HG02642 (cell line): Measurements from ENCODE around the gene RAB7A.
"Not testable (repeated sequence)": the region's sequence is repeated elsewhere in the genome, so short reads cannot be mapped to it uniquely, and the experiment has no call there.

Experiments
- ATAC-seq: cut with Tn5 transposase; IDR thresholded peaks from one replicate; pipeline ENCODE4 v1.9.1; 2021; ENCODE audit warnings: mild to moderate bottlenecking; ENCODE audit not compliant: unreplicated experiment, poor library complexity

Gene RAB7A

DNA sequence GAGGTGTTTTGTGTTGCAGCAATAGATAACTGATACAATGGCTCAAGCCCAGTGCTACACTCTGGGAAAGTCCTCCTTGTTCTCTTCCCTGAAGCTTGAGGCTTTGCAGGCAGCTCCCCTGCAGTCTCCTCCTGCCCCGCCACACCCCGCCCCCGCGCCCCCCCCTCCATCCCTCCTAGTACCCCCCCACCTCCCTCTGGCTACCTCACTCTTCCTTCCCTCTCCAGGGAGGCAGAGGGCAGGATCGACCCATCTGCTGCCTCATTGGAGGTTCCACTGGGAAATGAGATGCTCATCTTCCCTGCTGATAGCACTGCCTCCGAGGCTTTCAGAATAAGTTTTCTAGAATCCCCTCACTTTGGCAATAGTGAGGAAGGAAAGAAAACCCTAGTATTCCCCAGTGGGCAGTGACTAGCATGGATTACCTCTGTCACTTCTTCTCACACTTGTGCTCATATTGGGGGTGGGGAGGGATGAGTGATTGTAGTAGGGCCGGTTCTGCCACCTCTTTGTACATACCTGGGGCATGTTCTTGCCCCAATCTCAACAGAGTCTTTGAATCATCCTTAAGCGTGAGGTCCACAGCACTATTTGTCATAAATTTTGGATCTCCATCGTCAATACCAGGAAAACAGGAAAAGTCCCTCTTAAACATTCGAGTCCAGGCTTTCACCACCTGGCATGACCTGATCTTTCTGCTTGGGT is 16.3 kb upstream of the RAB7A start:
- ATAC-seq, result no peak

DNA sequence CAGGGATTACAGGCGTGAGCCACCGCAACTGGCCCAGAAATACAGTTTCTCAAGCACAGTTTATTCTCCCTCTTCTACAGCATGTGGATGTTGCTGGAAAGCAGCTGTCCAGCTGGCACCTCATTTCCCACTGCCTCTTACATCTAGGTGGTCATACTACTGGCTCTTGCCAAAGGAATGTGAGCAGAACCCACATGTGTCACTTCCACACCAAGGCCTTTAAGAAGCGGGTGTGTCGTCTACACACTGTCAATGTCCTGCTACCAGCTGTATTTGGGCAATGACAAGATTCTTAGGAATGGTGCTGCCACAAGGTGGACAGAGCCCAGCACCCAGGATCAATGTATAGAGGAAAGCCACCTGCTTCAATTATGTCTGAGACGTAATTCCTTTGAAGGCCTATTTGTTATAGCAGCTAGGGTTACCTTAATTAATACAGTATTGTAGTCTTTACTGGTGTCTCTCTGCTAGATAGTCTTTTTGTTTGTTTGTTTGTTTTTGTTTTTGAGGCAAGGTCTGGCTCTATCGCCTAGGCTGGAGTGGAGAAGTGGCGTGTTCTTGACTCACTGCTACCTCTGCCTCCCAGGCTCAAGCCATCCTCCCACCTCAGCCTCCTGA is 15.1 kb upstream of the RAB7A start:
- ATAC-seq, result no peak

DNA sequence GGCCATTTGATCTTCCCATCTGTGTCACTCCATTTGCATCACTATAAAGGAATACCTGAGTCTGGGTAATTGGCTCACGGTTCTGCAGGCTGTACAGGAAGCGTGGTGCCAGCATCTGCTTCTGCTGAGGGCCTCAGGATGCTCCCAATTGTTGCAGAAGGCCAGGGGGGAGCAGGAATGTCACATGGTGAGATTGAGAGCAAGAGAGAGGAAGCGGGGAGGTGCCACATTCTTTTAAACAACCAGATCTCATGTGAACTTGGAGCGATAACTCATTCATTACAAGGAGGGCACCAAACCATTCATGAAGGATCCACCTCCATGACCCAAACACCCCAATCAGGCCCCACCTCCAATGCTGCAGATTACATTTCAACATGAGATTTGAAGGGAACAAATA is 13.1 kb upstream of the RAB7A start:
- no peak for ATAC-seq

DNA sequence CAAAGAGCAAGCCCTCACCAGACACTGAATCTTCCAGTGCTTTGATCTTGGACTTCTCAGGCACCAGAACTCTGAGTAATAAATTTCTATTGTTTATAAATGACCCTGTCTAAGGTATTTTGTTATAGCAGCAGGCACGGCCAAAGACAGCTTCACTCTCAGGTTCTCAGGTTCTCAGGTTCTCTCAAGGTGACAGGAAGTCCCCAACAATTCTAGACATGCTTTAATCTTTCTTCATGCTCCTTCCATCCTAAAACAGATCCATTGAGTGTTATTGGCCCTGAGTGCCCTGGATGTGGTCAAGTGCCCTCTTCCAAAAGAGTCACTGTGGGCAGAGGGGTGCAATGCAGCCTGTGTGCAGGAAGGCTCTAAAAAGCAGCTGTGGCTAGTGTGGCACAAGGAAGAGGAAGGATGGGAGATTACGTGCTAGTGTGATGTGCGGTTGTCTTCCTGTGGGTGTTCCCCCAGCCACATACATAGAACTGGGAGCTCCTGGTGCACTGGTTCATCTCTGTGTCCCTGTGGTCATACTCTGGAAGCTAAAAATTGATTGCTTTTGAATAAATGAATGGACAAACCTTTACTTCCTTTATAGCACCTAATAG is 11.0 kb upstream of the RAB7A start:
- ATAC-seq, result no peak

DNA sequence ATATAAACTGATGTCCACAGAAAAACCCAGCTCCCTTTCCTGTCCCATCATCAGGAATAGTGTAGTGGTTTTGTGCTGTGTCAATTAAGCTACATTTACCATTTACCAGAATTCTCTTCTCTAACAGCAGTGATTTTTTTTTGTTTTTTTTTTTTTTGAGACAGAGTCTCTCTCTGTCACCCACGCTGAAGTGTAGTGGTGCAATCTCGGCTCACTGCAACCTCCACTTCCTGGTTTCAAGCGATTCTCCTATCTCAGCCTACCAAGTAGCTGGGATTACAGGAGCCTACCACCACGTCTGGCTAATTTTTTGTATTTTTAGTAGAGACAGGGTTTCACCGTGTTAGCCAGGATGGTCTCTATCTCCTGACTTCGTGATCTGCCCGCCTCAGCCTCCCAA is 7.1 kb upstream of the RAB7A start:
- ATAC-seq, result not testable (repeated sequence)

DNA sequence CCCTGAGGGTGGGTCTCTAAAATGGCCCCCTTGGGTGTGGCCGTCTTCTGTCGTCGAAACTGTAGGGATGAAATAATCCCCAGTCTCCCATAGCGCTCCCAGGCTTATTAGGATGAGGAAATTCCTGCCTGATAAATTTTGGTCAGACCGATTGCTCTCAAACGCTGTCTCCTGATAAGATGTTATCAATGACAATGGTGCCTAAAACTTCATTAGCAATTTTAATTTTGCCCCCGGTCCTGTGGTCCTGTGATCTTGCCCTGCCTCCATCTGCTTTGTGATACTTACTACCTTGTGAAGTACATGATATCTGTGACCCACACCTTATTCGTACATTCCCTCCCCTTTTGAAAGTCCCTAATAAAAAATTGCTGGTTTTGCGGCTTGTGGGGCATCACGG is 5.1 kb upstream of the RAB7A start:
- no peak for ATAC-seq

DNA sequence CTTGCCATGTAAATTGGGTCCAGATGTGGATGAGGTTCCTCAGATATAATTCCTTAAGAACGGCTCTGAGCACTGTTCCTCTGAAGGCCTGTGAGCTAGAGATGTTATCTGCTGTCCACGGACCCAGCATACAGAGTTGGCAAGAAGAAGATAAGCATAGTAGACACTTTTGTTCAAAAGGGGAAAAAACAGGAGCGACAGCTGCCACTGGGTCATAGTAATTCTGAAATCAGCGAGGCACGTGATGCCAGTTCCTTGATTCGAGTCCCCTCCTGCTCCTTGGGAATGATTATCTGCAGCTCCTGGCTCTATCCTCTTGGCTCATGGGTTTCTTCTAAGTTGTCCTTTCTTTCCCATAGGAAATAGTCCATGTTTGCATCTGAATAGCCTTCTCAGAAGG is 2.5 kb upstream of the RAB7A start:
- no peak for ATAC-seq

DNA sequence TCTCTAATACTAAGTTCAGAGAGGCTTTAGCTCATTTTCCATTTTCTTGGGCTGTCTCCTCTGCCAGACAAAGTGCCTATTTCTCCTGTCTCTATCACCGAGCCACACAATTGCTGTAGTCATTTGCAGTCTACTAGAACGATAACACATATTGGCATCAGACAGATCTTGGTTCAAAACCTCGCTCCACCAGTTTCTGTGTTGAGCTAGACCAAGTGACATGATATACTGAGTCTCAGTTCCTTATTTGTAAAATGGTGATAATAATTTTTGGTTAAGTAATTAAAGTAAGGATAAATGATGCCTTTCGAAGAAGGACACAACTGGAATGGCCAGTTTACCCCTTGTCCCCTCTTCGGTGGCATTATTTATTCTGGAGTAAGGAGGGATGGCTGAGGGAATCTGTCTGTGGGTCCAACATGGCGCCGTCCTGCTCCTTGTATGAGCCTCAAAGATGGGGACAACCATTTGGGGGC is 398 bp upstream of the RAB7A start:
- ATAC-seq, result peak; percentile 11

DNA sequence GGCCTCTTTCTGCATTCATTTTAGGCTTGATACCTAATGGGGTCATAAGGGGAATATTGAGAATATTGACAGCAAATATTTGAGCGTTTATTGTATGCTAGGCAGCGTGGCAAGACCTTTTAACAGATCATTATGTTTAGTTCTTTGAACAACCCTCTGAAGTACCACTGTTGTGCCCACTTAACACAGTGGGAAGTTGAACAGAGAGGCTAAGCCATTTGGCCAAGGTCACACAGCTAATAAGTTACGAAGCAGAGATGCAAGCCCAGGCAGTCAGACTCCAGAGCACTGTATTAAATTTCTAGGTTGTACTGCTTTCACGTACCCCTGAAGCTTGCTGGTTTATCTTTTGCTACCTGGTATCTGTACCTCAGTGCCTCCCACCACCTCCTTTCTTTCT is 1.1 kb downstream of the RAB7A start:
- ATAC-seq, result no peak

DNA sequence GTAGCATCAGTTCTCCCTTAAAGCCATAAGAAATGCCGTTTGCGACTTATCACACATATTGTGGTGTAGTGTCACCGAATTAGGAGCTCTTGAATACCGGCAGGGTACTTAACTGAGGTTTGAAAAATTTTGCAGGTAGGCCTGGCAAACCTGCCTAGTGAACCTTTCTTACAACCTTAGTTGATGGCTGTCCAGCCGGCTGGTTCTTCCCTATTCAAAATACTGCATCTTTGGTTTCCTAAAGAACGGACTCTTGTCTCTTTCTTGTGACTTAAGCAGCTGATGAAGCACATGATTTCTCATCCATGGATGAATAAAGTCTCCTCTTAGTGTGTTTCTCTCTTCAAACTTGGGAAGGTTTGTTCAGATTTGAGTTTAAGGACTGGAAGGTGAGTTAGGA is 1.5 kb downstream of the RAB7A start:
- no peak for ATAC-seq

DNA sequence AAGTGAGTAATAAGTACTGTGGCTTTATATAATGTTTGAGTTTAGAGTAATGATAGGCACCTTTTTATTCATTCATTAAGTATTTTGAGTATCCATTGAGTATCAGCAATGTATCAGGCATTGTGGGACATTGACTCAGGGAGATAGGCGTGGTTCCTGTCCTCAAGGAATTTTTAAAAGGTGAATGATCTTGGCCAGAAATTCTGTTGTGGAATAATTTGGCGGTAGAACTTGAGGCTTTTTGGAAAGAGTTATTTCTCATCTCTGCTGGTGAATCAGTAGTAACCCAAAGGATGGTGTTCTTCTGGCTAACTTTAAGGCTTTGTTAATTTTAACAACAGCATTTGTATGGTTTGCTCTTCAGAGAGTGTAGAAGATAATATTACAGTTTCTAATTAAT is 2.0 kb downstream of the RAB7A start:
- no peak for ATAC-seq

DNA sequence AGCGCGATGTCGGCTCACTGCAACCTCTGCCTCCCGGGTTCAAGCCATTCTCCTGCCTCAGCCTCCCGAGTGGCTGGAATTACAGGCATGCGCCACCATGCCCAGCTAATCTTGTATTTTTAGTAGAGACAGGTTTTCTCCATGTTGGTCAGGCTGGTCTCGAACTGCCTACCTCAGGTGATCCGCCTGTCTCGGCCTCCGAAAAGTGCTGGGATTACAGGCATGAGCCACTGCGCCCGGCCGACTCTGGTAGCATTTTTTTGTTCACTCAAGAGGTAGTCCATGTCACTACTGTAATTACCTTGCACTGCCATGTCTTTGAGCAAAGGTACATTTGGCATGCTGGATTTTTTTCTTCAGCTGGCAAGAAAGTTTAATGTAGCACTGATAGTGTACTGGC is 2.5 kb downstream of the RAB7A start:
- ATAC-seq, result not testable (repeated sequence)

DNA sequence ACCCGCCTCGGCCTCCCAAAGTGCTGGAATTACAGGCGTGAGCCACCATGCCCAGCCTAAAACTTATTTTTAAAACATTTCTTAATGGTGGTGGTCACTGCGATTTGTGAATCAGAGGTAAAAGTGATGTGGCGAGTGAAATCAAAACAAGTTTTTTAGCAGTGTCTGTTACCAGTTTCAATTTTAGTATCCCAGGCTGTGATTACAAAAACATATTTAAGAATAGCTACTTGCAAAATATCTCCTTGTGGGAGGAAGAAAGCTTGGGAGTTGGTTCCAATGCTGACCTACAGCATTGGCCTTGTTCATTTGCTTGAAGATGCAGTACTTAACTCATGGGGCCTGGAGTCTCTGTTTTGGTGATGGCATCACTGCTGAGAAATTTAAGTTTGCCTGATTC is 4.5 kb downstream of the RAB7A start:
- no peak for ATAC-seq

DNA sequence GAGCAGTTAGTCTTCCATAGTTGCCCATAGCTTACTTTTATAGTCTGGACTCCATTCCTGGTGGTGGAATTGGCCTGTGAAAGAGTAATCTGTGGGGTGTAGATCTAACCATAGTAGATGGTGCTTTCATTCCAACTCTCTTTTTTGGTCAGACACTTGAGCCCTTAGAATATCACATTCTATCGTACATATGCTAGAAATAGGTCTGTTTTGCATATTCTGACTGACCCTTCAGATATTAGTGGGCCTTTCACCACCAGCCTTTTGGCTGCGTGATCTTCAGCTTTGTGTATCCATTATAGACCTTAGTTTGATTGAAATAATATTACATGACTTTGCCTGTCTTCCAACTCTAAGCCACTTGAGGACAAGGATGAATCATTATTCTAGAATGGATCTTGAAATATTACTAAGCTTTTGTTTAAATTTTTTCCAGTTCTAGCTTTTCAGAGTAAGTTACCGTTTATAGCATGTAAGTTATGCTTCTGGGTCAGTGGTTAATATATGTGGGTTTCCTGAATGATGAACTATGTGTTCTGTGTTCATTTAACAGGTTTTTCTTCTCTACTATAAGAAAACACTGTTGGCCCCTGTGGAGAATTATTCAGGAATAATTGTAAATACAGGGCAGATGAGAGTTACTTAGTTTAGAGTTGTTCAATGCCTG is 8.7 kb downstream of the RAB7A start:
- ATAC-seq, result no peak

DNA sequence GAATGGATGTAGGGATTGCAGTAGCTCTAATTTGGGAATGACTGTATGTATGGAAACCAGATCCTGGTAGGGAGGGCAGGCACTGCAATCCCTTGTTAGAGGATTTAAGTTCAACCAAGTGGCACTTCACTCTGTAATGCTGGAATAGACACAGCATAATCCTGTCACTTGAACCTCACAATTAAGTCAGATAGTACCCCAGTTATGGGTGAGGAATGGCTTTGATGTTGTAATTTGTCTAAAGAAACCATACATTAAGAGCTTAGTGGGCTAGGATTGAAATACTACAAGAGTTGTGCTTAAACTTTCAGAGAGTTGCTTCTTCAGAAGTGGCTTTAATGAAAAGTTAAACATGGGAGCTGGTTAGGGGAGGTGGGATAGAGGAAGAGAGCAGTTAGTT is 9.3 kb downstream of the RAB7A start:
- no peak for ATAC-seq

DNA sequence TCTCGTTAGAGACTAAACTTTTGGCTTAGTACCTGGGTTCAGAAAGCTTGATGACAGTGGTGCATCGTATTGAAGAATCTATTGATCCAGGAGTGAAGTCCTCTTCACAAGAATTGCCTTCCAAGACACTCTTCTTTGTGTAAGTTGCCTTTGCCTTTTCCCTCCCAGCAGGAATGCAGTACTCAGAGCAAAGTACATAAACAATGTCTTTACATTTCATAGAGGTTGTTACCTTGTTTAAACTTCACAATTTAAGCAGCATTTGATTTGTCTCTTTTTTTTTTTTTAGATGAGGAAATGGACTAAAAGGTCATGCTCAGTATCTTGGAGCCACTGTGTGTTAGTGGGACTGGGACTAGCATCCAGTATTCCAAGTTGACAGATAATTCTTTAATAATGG is 9.9 kb downstream of the RAB7A start:
- no peak for ATAC-seq

DNA sequence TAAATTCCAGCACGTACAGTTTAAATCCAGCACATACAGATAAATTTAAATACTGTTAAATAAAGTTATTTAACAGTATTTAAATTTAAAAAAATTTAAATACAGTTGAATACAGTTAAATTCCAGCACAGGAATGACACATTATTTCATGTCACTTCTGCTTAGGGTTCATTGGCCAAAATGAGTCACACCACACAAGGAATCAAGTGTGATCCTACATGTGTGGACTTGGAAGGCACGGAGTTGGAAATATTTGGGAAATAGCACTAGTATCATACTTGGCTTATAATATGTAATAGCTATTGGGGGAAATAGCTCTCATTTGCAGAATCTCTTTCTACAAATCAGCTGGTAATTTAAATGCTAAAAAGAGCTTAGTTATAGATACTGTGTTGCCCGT is 10.6 kb downstream of the RAB7A start:
- ATAC-seq, result no peak

DNA sequence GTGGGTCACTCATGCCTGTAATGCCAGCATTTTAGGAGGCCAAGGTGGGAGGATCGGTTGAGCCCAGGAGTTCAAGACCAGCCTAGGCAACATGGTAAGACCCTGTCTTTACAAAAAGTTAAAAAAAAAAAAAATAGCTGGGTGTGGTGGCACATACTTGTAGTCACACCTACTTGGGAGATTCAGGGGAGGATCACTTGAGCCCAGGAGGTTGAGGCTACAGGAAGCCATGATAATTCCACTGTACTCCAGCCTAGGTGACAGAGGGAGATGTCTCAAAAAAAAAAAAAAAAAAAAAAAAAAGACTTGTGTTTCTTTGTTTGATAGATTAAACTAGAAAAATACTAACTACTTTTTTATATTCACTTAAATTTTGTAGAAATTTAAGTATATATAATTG is 14.6 kb downstream of the RAB7A start:
- ATAC-seq, result no peak

DNA sequence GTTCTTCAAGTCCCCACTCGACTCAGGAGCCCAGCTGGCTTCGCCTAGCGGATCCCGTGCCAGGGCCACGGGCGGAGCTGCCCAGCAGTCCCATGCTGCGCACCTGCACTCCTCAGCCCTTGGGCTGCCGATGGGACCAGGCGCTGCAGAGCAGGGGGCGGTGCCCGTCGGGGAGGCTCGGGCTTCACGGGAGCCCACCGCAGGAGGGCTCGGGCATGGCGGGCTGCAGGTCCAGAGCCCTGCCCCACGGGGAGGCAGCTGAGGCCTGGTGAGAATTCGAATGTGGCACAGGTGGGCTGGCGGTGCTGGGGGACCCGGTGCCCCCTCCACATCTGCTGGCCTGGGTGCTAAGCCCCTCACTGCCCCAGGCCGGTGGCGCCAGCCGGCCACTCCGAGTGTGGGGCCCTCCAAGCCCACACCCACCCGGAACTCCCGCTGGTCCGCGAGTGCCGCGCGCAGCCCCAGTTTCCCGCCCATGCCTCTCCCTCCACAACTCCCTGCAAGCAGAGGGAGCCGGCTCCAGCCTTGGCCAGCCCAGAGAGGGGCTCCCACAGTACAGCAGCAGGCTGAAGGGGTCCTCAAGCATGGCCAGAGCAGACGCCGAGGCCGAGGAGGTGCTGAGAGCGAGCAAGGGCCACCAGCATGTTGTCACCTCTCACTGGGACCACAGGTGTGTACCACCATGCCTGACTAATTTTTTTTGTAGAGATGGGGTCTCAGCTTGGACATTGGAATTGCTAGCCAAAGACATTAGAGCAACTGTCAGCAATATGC is 17.0 kb downstream of the RAB7A start:
- ATAC-seq, result no peak

DNA sequence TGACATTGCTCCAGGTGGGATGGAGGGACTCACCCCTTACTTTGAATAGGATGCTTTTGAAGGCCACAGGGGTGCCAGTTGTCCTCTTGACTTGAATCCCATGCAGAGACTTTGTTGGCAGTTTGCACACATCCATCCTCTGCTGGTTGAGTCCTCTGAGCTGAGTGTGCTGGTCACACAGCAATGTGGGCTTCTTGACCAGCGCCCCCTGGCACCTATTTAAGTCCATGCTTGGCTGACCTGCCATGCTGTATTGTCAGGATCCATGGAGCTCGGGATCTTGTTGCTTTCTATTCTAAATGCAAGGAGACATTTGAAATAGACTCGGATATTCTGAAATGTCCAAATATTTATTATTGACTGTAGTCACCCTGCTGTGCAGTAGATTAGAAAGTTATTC is 19.8 kb downstream of the RAB7A start:
- ATAC-seq, result no peak

DNA sequence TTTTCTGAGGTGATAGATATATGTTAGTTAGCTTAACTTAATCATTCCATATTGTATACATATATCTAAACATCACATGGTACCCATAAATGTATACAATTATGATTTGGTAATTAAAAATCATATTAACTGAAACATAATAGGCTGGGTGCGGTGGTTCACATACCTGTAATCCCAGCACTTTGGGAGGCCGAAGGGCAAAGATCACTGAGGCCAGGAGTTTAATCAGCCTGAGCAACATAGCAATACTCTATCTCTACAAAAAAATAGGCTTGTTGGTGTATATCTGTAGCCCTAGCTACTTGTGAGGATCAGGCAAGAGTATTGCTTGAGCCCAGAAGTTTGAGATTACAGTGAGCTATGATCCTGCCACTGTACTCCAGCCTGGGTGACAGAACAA is 20.9 kb downstream of the RAB7A start:
- no peak for ATAC-seq
